Right ventricle myocardium inferior (tissue), 1 donor: ENCODE measurements around the gene FLNA. TPM values are rescaled to one million over a fixed set of nuclear protein-coding genes. Genes with fewer than 3 reads are reported as not detected.
A peak's percentile ranks its signal among the peaks of the same experiment; 100 is the strongest.

Experiments used
- ATAC-seq: fragments of 200-7000 bp; cut with Tn5 transposase; one replicate; pipeline ENCODE4 v1.9.1; 2020; ENCODE audit warnings: mild to moderate bottlenecking, moderate library complexity
- DNase-seq: peaks from one replicate; pipeline ENCODE4 v3.0.0; 2021; ENCODE audit errors: missing footprints
- intact Hi-C: fragments of 100-400 bp; cut with DNase I; formaldehyde crosslinking; loops from one replicate; pipeline ENCODE4 v1.11.0; 2022
- total RNA-seq: library from RNA; stranded (reverse); fragmentation: NEBNext Ultra II Directional; extraction: Animal tissue kit (Norgen Biotek cat#: 25700); gene quantifications from one replicate; pipeline ENCODE4 v1.2.1, GENCODE V29; 2021
- donor health status: DM: no; HTN: yes; CAD: no; lungs with severe emphysema.

Gene FLNA
- total RNA-seq, 1 donor from 2014 or later: 253 TPM

- intact Hi-C loops: no loop called here
- DNase-seq (peak; percentile 73), ATAC-seq (peak; percentile 17)
These were observed 7.8 kb downstream of the FLNA start for GRCh38 chrX:154366666-154367055.

GRCh38 chrX:154365997-154366665 lies 8.3 kb downstream of the FLNA start:
- DNase-seq (no peak), ATAC-seq (no peak)
- intact Hi-C loops: no loop called here

DNA sequence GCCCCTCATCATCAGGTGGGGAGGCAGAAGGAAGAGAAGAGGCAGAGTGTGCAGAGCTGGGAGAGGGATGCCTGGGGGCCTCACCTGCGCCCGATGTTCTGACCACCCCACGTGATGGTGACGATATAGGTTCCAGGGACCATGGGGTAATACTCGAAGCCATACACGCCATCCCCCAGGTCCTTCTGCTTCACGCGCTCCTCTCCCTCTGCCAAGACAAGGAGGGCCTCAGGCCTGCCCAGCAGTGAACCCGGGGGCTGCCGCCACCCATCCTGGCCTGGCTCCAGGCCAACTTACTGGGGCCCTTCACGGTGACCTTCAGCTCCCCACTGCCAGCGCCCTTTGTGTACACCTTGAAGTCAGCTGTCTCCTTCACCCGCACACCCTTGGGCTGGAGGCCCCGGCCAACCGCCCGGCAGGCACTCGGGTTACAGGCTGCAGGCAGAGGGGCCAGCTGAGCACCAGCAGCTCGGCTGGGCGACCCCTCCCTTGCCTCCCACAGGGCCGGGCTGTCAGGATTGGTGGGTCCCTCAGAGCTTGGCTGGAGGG lies 9.3 kb downstream of the FLNA start:
- intact Hi-C loops: no loop called here
- ATAC-seq: no peak
- DNase-seq: no peak

- intact Hi-C loops: no loop called here
- DNase-seq (no peak), ATAC-seq (no peak)
These were observed 10.6 kb downstream of the FLNA start for GRCh38 chrX:154363706-154364439.

DNA sequence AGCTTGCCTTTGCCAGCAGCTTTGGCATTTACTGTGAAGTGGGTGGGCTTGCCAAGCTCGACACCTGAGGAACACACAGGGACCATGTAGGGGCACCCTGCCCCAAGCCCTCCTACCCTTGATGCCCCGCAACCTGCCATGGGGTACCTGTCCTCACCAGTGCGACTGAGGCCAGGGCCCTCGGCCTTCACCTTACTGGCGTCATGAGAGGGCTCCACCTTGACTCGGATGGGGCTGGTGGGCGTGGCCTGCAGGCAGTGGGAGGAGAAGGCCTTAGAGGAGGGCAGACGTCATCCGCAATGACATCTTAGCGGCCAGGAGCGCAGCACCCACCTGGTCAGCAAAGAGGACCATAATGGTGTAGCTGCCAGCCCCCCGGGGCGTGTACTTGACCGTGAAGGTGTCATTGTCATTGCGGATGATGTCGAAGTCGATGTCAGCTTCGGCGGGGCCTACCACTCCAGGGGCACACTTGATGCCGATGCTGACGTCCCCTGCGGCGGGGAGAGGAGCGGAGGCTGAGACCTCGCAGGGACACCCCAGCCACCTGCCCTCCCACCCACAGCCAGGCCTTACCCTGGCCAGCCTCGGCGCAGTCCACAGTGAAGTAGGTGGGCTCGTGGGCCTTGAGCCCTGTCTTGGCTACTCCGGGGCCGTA lies 12.2 kb downstream of the FLNA start:
- peak; percentile 25 for DNase-seq
- no peak for ATAC-seq
- intact Hi-C loops: no loop called here

DNA sequence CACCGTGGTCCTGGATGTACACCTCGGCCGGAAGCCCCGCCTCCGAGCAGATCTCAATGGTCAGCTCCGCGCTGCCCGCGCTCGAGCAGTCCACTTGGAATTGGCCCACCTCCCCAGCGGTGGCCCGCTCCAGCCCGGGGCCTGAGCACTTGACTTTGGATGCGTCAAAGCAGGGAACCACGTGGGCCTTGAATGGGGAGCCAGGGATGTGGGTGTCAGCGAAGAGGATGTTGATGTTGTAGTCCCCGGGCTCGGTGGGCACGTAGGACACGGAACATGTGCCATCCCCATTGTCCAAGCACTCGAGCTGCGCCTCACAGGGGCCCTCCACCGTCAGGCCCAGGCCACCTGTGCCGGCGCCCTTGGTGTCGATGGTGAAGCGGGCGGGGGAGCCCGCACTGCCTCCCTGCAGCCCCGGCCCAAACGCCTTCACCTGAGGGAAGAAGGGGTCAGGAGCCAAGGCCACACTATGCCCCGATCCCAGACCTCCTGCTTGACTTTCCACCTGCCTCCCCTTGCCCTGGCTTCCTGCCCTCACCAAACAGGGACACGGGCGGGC lies 14.2 kb downstream of the FLNA start:
- ATAC-seq: no peak
- DNase-seq: no peak
- intact Hi-C loops: no loop called here

DNA sequence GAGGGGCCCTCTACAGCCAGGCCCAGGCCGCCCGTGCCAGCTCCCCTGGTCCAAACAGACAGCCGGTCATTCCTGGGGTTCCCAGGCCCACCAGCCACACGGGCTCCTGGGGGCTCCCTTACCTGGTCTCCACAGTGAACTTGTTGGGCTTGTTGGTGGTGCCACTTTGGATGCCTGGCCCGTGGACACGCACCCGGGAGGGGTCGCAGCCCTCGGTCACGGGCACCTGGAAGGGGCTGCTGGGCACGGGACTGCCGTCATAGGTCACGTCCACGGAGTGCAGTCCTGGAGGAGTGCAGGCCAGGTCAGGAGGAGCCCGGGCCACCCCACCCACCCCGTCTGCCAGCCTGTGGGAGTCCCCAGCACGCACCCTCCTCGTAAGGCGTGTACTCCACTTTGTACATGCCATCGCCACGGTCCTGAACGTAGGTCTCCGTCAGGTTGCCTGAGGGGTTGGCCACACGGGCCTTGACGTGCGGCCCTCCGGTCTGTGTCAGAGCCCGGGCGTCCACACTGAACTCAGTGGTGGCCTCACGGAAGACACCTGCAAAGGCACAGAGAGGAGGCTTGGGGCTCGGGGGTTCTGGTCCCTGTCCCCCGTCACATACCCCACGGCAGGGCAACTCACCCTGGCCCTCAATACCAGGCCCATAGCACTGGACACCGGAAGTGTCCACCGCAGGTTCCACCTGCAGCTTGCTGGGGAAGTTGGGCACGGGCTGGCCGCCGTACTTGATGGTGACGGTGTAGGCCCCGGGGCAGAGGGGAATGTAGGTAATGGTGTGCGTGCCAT lies 14.9 kb downstream of the FLNA start:
- intact Hi-C loops: no loop called here
- ATAC-seq: no peak
- no peak for DNase-seq

GRCh38 chrX:154358829-154359228 lies 15.6 kb downstream of the FLNA start:
- intact Hi-C loops: no loop called here
- ATAC-seq (no peak), DNase-seq (no peak)

DNA sequence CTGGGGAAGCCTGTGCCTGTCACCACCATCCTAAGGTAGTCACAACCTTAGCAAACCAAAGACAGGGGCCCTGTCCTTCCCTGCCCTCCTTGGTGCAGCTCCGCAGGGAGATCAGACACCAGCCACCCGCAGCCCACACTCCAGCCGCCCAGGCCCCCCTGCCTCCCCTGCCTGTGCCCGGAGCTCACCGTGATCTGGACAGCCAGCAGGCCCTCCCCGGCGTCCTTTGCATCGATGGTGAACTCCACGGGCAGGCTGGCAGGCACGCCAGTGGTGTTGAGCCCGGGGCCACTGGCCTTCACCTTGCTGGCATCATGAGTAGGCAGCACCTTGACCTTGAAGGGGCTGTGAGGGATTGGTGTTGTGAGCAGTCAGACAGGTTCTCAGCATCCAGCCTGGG lies 16.4 kb downstream of the FLNA start:
- ATAC-seq (no peak), DNase-seq (no peak)
- intact Hi-C loops: no loop called here

- no peak for DNase-seq
- no peak for ATAC-seq
- intact Hi-C loops: no loop called here
These were observed 17.2 kb downstream of the FLNA start for GRCh38 chrX:154357205-154357604.

- ATAC-seq (no peak), DNase-seq (no peak)
- intact Hi-C loops: no loop called here
These were observed 17.8 kb downstream of the FLNA start for GRCh38 chrX:154356596-154356995.

DNA sequence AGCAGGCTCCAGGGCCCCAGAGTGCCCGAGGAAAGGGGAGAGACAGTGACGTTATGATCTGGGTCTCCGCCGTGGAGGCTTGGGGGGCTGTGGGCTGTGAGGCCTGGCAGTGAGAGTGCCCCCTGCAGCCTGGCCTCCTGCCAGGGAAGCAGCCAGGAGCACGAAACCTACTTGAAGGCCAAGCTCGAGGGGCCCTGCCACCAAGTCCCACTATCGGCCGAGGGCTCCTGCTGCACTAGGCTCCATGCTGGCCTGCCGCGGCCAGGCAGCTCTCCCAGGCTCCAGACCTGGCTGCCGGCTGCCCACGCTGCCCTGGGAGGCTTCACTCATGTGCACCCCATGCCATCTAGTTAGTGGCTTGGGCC lies 18.7 kb downstream of the FLNA start:
- ATAC-seq: no peak
- DNase-seq: no peak
- intact Hi-C loops: no loop called here

DNA sequence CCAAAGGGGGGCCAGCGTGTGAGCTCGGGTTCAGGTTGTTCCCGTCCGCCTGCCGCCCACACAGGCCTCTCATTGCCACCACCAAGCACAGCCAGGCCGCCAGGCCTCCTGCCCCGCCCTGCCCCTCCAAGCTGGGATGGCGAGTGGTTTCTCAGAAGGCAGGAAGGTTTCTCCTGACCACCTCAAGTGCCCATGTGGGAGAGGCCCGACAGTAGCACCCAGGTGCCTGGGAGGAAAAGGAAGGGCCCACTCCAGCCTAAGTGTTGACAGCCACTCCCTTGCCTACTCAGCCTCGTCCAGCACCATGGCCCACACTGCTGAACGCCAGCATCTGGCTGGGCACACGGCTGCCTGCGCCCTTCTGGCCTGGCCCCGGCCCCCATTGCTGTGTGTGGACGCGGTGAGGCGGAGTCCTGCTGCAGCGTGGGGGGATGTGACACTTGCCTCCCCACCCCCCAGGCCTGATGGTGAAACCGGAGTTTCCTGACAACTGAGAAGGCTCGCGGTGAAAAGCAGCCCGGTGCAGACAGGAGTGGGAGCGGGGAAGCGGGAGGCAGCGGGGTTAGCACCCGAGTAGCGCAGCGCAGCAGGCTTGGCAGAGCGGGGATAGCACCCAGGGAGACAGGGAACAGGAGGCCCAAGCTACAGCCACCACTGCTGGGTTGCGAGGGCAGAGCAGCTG lies 19.2 kb downstream of the FLNA start:
- ATAC-seq: no peak
- DNase-seq: no peak
- intact Hi-C loops: no loop called here

DNA sequence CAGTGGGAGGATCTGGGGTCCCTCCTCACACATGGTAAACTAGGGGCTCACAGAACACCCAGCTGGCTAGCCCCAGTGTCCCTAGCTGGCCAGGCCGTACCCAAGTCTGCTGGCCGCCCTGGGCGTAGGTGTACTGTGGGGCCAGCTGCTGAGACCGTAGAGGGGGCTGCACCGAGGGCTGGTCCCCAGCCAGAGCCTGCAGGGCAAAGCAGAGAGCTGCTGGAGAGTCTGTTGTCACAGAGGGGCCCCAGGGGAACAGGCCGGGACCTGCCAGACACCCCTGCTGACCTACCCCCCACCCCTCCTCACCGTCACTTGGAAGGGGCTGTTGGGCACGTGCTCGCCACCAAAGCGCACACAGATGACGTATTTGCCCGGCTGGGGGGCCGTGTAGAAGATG lies 19.9 kb downstream of the FLNA start:
- no peak for DNase-seq

DNA sequence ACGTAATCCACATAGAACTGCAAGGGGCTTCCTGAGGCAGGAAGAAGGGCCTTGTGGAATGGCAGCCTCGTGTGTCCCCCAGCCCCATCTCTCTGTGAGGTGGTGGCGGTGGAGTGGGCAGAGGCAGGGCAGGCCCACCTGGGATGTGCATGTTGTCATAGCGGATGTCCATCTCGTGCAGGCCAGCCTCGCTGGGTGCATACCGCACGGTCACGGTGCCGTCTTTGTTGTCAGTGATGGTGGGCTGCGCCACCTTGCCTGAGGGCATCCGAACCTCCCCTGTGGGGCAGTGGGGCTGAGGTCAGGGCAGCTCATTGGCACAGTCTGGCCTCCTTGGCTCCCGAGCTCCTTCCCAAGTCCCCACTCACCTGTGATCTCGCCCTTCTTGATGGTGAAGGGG lies 20.4 kb downstream of the FLNA start:
- ATAC-seq: no peak
- intact Hi-C loops: no loop called here
- DNase-seq: no peak

More for the DNA sequence above, 19.9 kb downstream of the FLNA start:
- intact Hi-C loops: no loop called here
- no peak for ATAC-seq

- intact Hi-C loops: no loop called here
- no peak for ATAC-seq
- DNase-seq: no peak
These were observed 21.1 kb downstream of the FLNA start for GRCh38 chrX:154353172-154353843.

GRCh38 chrX:154352466-154352865 lies 22.0 kb downstream of the FLNA start:
- ATAC-seq: no peak
- DNase-seq: no peak
- intact Hi-C loops: no loop called here

- DNase-seq (no peak), ATAC-seq (no peak)
- intact Hi-C loops: no loop called here
These were observed 22.4 kb downstream of the FLNA start for GRCh38 chrX:154352012-154352401.
